ENCODE results near the gene BCAS3. TPM values are rescaled to one million over a fixed set of nuclear protein-coding genes. Genes with fewer than 3 reads are reported as not detected.

Gene BCAS3
- total RNA-seq, 1 donor from 2014 or later, result 75.9 TPM

GRCh38 chr17:60901806-60902205 lies 224.2 kb downstream of the BCAS3 start:
- intact Hi-C loops (cut with DNase I), result loop anchor here (2.0 to 5.0 kb wide), 4 partner anchors 39 to 510 kb away; no protein-coding TSS in a partner anchor
- H3K4me3 ChIP-seq, result peak overlapping the region in 1 of 2 donors; percentile 26
- peak overlapping the region; percentile 71 to 86 for H3K27ac ChIP-seq
- H3K27me3 ChIP-seq, result no peaks in the 10 kb centered on the region
- no peaks in the 10 kb centered on the region for H3K36me3 ChIP-seq
- peaks cover 0 to 13% of the 10 kb centered on the region in 2 donors for H3K9me3 ChIP-seq
- H3K4me1 ChIP-seq, result peaks cover 0 to 10% of the 10 kb centered on the region in 2 donors
- no peak for DNase-seq (ENCODE audit: low spot score in 2 of 2)
- TF ChIP-seq CTCF (IDR thresholded peaks at IDR 0.05), result no peak

GRCh38 chr17:60902399-60902798 lies 224.7 kb downstream of the BCAS3 start:
- no peaks in the 10 kb centered on the region for H3K36me3 ChIP-seq
- intact Hi-C loops (cut with DNase I), result loop anchor here (2.0 to 5.0 kb wide), 4 partner anchors 38 to 510 kb away; no protein-coding TSS in a partner anchor
- peak overlapping the region in 1 of 2 donors; percentile 26 for H3K4me3 ChIP-seq
- no peak for TF ChIP-seq CTCF (IDR thresholded peaks at IDR 0.05)
- no peaks in the 10 kb centered on the region for H3K27me3 ChIP-seq
- peaks cover 0 to 10% of the 10 kb centered on the region in 2 donors for H3K4me1 ChIP-seq
- DNase-seq (ENCODE audit: low spot score in 2 of 2), result no peak
- peaks cover 0 to 8% of the 10 kb centered on the region in 2 donors for H3K9me3 ChIP-seq
- peak overlapping the region; percentile 71 to 86 for H3K27ac ChIP-seq

GRCh38 chr17:60904582-60904981 lies 226.9 kb downstream of the BCAS3 start:
- no peak for DNase-seq (ENCODE audit: low spot score in 2 of 2)
- H3K4me3 ChIP-seq, result no peak overlapping the region
- H3K36me3 ChIP-seq, result no peaks in the 10 kb centered on the region
- H3K9me3 ChIP-seq, result no peaks in the 10 kb centered on the region
- H3K27ac ChIP-seq, result no peak overlapping the region
- H3K4me1 ChIP-seq, result peaks cover 0 to 10% of the 10 kb centered on the region in 2 donors
- no peak for TF ChIP-seq CTCF (IDR thresholded peaks at IDR 0.05)
- intact Hi-C loops (cut with DNase I), result loop anchor here (5.0 kb wide), 3 partner anchors 298 to 508 kb away; no protein-coding TSS in a partner anchor
- H3K27me3 ChIP-seq, result no peaks in the 10 kb centered on the region

- no peaks in the 10 kb centered on the region for H3K36me3 ChIP-seq
- intact Hi-C loops (cut with DNase I), result no loop called here
- TF ChIP-seq CTCF (IDR thresholded peaks at IDR 0.05), result no peak
- peaks cover 0 to 9% of the 10 kb centered on the region in 2 donors for H3K4me1 ChIP-seq
- H3K4me3 ChIP-seq, result no peak overlapping the region
- no peaks in the 10 kb centered on the region for H3K27me3 ChIP-seq
- no peak for DNase-seq (ENCODE audit: low spot score in 2 of 2)
- H3K27ac ChIP-seq, result no peak overlapping the region
- H3K9me3 ChIP-seq, result no peaks in the 10 kb centered on the region
These were observed 228.1 kb downstream of the BCAS3 start for GRCh38 chr17:60905709-60906108.

GRCh38 chr17:60908324-60908723 lies 230.7 kb downstream of the BCAS3 start:
- Histone ChIP-seq H3K4me3 (no peak overlapping the region), H3K27ac (no peak overlapping the region), H3K4me1 (no peaks in the 10 kb centered on the region), H3K27me3 (no peaks in the 10 kb centered on the region), H3K36me3 (no peaks in the 10 kb centered on the region), H3K9me3 (no peaks in the 10 kb centered on the region)
- intact Hi-C loops (cut with DNase I), result no loop called here
- DNase-seq (ENCODE audit: low spot score in 2 of 2), result no peak
- TF ChIP-seq CTCF (IDR thresholded peaks at IDR 0.05), result no peak

- no peaks in the 10 kb centered on the region for H3K36me3 ChIP-seq
- DNase-seq (ENCODE audit: low spot score in 2 of 2), result no peak
- H3K4me3 ChIP-seq, result no peak overlapping the region
- H3K27me3 ChIP-seq, result no peaks in the 10 kb centered on the region
- intact Hi-C loops (cut with DNase I), result no loop called here
- H3K27ac ChIP-seq, result no peak overlapping the region
- TF ChIP-seq CTCF (IDR thresholded peaks at IDR 0.05), result no peak
- no peaks in the 10 kb centered on the region for H3K4me1 ChIP-seq
- H3K9me3 ChIP-seq, result no peaks in the 10 kb centered on the region
These were observed 231.8 kb downstream of the BCAS3 start for GRCh38 chr17:60909405-60909804.
